Measurements from ENCODE around the gene TMEFF1.

TMEFF1 gene

DNA sequence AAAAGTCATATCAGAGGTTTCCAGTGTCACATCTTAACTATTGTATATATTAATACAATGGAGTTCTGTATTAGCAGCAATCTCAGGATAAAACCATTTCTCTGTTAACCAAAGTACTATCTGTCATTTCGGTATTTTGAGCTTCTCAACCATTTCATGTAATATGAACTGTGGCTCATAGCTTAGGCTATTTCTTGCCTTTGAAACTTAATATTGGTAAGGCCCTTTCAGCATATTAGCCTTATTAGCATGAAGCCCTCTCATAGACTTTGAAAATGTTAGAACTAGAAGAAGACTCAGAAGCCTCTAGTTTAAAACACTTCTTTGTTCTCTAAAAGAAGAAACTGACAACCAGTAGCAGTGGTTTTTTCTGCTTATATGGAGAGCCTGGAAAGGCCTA, 105.7 kb downstream of the TMEFF1 start:
- DNase-seq = no peak

DNA sequence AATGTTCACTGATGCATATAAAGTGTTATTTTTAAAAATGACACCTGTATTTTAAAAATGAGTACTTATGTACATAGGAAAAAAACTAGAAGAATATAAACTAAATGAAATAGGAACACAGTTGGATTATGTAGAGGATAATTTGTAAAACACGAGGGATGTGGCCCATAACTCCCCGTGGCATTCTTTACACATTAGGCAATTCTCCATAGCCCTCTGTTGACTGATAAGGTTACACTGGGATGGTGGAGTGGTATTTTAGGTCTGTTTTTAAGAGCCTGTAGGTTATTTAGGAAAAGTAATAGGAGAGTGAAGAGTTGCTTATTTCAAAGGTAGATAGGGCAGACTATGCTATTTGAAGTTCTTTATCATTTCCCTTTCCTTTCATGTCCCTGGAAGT, 106.7 kb downstream of the TMEFF1 start:
- no peak for DNase-seq

DNA sequence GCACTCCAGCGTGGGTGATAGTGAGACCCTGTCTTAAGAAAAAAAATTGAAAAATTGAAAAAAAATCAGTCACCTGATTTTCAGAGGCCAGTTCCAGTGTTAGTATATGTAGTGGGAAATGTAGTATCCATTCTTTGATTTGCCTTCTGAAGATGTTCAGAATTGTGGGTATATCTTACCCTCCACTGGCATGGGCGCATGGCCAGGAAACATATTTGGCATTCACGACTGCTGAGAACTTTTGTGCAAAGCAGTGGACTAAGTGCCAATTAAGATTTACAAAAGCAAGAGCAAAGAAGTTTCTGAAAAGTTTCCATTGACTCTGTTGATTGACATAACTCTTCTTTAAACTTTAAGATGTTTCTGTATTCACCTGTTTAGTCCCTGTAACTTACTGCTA, 107.3 kb downstream of the TMEFF1 start:
- no peak for DNase-seq

DNA sequence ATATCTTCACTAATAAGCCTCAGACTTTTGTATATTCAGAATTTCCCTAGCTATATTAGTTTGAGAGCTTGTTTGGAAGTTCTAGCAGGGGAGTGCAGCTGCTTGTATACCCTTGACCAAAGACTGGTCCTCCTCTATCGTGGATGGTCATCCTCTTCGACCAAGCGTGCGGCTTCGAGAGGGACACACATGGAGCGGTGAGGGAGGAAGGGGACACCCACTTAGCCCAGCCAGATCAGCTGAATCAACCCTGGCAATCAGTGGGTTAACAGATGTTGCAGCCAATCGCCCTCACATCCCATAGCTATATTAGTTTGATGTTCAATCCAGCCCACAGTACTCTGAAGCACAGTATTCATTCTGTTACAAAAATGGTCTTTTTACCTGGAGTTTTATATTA, 108.1 kb downstream of the TMEFF1 start:
- no peak for DNase-seq

DNA sequence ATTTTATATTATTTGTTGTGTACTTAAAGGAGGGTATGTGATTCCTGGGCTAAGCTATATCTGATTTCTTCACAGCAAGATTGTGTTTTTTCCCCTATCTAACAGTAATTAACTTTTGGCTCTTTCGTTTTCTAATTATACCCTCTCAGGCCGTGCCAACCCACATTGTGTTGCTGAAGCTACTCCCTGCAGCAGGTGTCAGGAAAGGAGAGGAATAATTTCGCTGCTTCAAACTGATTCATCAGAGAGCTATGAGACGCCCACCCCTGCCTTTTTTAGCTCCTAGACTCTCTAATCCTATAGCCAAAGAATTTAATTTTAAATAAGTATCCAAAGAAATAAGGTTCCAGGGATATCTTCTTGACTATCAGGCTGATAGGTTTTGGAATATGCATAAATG, 108.7 kb downstream of the TMEFF1 start:
- DNase-seq = no peak

DNA sequence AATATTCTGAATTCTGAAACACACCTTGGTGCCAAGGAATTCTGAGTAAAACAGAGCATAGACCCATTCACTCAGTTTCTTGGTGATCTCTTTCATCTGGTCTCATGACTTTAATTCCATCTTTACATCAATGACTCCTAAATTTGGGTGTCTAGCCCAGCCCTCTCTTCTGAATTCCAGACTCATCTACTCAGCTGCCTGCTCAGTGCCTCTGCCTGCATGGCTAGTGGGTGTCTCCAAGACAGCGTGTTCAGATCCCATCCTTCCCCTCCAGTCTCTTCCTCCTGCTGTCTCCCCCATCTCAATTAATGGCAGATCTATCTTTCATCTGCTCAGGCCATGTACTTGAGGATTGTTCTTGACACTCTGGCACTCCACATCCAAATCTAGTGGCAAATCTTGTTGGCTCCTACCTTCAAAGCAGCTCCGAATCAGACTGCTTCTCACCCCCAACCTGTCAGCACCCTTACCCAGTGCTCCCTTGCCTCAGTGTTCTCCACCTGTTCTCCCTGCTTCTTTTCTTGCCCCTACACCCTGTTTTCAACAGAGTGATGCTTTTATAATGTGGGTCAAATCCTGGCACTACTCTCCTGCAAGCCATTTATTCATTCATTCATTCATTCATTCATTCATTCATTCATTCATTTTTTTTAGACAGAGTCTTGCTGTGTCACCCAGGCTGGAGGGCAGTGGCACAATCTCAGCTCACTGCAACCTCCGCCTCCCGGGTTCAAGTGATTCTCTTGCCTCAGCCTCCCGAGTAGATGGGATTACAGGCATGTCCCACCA, 110.3 kb downstream of the TMEFF1 start:
- no peak for DNase-seq

DNA sequence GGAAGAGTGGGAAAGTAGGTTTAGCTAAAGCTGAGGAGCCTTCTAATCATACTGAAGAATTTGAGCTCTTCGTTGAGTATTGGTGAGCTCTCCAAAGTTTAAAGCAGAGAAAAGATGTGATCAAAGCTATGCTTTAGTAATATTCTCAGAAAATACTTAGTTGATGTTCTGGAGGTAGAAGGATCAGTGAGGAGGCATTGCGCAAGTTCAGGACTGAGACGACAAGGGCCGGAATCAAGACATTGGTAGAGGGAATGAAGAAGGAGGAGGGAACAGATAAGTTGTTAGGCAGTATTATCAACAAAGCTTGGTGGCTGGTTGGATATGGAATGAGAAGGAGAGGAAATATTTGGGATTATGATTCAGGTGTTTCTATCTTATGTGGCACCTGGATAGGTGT, 112.0 kb downstream of the TMEFF1 start:
- DNase-seq = no peak

DNA sequence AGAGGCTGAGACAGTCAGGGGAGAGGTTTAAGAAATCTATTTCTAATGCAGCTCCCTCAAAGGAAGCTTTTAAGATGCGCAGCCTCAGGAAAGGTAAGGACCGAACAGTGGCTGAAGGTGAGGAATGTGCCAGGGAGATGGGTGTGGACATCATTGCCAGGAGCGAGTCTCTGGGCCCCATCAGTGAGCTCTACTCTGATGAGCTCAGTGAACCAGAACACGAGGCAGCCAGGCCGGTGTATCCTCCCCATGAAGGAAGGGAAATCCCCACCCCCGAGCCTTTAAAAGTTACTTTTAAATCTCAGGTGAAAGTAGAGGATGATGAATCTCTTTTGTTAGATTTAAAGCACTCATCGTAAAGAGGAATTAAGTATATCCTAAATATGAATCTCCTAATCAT, 113.1 kb downstream of the TMEFF1 start:
- DNase-seq = no peak

DNA sequence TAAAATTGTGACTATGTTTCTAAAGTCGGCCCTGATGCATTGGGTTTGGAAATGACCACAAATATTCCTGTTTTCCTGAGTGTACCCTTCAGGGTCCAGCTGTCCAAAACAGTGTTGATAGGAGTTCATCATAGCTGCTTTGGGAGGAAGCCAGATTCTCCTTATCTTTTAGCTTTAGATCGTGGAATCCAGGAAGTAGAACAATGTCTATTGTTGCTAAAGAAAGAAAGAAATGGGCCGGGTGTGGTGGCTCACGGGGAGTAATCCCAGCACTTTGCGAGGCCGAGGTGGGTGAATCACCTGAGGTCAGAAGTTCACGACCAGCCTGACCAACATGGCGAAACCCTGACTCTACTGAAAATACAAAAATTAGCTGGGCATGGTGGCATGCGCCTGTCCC, 114.4 kb downstream of the TMEFF1 start:
- no peak for DNase-seq

DNA sequence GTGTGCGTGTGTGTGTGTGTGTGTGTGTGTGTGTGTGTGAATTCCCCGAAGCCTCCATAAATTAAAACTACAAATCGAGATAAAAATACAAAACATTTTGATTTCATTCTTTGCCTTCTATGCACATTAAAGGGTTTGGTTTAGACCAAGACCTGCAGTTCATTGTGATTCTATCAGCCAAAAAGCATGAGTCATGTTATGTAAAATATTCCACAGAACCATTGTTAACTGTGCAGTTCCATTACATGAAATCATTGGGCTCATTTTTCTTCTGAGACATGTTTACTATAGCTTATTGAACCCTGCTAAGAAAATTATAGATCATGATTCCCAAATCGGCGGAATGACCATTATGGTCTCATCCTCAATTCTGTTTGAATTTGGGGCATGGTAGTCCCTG, 116.6 kb downstream of the TMEFF1 start:
- no peak for DNase-seq

DNA sequence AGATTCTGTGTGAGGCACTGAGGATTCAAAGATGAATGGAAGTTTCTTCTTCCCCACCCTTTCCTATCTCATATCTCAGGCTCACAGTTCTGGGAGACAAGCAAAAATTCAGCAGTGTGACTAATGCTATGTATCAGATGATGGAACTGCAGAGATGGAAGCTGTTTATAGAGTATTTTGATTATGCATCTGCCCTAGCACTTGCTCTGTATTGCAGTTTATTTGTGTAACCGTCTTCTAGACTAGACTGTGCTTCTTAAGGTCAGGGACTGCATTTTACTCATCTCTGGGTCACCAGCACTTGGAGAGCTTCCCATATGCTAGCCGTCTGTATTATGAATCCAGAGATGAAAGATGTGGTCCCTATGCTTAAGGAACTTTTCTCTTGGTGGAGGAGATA, 117.5 kb downstream of the TMEFF1 start:
- DNase-seq = no peak

DNA sequence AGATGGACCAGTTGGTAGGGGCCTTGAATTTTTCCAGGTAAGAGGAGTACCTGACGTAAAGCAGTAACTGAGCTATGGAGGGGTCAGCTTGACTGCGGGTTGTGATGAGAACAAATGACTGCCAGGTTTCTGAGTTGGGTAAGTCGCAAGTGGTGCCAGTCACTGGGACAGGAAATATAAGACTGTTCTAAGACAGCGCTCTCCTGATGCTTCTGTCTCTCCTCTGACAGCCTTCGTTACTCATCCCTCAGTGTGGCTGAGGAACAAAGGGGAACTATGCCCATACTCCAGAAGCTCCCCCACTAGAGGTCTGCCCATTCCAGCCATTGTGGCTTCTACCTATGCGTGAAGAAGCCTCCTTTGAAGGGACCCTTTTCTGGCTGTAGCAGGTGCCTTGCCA, 118.2 kb downstream of the TMEFF1 start:
- DNase-seq = no peak

DNA sequence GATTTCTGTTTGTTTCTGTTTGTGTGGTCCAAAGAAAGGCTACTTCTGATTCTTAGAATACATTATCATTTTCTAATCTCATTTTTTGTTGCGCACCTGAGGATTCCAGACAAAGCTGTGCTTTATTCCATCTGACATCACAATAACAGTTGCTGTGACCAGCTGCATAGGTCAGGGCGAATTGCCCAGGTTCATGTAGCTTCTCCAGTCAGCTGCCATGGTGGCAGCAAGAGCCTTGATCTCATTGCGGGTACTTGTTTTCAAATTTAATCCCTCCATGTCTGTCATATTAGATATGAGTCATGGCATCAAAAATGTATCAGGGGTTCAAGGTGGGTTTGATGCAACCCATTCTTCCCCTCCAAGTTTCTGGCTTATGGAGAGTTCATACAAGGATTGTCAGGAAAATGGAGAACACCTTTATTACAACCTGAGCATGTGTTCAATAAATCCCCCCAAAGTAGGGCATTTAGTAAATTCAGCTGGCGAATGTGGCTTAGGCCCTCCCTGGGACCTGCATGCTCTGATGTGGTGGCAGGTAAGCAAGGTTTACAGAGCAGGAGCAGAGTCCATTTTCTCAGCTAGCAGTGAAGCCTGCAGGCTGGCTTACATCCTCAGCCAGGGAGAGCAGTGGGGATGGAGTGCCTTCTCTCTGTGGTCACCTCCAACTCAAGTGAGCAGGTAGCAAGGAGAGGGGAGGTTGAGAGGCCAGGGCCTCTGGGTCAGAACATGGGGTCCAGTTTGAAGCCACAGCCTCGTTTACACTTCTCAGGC, 118.9 kb downstream of the TMEFF1 start:
- DNase-seq = no peak

DNA sequence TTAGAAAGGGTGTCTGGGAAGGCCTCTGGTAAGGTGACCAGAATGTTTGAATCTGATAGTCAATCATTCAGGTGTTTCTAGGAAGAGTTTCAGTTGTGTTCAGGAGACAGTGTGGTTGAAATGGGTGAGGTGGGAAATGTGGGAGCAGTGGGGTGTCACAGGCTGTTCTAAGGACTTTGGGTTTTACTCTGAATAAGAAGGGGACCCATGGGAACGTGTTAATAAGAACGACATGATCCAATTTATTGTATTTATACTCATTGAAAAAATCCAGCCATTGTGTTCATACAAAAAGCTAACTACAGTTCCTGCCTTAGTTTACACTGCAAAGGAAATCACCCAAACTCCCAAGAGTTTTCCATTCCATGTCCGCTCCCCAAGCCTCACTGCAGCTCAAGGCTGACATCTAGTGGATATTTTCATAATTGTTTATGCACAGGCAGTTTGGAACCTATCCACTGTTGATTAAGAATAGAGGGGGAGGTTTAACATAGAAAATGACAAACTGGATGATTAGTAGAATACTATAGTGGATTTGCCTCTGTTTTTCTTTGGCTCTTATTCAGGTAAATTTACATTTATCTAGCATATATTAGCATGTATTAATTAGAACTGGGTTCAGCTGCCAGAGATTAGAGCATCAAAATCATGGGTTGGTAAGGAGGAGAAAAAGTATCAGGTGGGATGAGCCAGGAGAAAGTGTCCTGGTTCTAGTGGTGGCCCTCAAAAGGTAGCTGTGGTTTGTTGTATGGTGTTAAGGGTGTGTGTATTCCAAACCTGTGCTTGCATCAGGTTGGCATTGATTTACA, 122.6 kb downstream of the TMEFF1 start:
- DNase-seq = peak; percentile 31

DNA sequence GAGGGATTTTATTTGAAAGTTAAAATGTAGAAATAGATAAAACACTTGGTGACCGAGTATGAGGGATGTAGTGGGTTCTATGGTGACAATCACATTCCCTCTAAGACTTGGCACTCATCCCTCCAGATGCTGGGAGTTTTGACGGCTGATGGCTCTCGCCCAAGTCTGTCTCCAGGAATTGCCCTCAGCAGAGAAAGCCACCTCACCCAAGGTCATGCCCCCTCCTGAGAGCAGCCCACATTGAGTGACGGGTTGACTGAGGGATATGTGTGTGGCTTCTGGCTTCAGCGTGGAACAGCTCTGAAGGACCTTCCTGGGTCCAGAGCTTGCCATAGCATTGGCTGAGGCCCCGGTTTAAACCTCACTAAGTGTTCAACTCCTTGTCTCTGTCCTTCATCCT, 124.3 kb downstream of the TMEFF1 start:
- no peak for DNase-seq

DNA sequence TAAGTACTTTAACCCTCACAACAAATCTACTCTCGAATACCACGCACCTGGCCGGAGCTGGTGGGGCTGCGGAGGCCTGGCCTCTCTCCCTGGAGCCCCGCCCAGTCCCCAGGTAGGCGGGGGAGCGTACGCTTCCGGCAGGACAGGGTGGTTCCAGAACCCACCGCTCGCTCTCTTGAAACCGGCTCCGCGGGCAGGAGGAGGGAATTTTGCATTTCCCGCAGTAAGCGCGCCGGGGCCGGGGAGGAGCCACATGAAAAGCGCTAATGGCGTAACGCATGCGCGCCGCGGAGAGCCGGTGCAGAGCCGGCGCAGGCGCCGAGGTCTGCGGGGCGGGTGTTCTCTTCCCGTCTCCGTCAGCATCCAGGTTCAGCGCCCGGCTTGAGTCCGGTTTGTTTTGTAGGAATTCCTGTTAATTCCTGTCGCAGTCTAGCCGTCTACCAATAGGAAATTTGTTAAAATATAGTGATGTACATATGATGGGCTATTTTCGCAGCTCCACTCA, 125.7 kb downstream of the TMEFF1 start:
- peak; percentile 64 for DNase-seq

DNA sequence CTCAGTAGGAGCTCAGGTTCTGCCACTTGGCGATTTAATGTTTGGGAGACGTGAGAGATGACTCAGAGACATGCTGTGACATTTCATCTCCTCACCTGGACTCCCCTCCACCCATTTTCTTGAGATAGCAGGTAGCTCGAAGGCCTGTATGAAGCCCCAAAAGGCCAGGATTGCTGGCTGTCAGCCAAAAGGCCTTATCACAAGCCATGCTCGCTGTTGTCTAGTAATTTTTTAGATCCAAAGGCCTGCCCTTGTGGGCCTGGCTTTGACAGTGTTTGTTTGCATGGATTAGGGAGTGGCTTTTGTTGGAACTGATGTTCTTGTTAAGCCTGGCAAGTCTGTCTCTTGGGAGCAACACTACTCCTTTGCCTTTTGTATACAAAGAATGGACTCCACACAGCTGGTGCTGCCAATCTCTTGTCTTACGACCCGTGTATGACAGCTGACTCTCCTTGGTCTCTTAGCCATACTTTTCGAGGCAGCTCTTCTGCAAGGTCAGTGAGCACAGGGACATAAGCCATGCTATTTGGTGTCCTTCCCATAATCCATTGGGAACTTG, 127.7 kb downstream of the TMEFF1 start:
- DNase-seq = no peak

DNA sequence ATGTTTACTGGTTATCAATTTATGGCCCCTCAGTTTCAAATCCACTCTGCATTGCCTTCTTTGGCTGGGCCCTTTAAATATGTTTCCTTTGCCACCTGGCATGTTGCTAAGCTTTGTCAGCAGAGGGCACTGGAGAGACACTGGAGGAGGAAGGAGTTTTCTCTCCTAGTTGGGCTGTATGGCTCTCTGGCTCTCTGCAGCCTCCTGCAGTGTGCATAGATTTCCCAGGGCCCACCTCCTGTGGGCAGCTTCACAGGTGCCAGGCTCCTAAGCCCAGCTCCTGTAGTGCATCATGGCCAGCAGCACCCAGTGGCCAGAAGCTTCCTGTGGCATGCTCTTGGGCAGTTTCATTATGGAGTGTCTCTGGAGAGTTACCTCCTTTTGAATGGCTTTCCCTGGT, 128.3 kb downstream of the TMEFF1 start:
- DNase-seq = peak; percentile 70

DNA sequence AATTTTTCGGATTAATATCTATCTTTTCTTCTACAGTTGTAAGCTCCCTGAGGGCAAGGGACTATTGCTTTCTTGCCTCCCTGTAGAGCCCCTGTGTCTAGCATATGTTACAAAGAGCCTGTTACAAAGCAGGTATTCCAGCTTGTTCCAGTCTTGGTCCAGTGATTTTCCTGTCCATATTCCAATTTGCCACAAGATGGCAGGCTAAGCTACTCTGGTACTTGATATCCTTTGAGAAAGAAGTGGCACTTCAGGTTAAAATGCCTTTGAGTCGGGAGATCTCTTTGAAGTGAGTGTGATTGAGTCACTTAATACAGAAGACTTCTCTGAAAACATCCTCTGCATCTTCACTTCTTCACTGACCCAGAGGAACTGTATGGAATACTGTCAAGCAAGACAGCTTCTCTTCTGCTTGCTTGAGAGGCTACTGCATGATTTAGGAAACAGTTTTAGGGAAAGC, 129.4 kb downstream of the TMEFF1 start:
- DNase-seq = peak; percentile 17

DNA sequence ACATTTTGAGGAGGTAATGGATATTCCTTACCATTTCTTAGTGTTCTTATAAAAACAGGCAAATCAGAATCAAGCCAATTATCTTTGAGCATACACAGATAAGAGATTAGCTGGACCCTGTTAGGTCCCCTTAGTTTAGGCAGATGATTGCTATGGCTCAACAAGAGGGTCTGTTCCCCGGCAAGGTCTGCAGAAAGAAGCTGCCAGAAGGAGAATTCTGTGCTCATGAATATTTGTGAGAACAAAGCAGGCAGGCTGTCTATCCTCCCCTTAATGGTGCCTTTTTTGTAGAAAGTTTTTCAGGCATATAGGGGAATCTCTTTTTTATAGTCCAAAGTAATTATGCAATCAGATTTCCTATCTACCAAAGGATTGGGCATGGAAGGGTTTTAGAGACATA, 132.5 kb downstream of the TMEFF1 start:
- DNase-seq = no peak

DNA sequence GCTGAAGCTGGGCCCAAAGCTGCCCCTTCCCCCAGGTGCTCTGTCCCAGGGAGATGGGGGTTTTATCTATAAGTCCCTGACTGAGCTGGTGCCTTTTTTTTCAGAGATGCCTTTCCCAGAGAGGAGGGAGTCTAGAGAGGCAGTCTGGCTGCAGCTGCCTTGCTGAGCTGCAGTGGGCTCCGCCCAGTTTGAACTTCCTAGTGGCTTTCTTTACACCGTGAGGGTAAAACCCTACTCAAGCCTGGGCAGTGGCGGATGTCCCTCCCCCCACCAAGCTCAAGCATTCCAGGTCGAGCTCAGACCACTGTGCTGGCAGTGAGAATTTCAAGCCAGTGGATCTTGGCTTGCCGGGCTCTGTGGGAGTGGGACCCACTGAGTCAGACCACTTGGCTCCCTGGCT, 146.2 kb downstream of the TMEFF1 start:
- no peak for DNase-seq

DNA sequence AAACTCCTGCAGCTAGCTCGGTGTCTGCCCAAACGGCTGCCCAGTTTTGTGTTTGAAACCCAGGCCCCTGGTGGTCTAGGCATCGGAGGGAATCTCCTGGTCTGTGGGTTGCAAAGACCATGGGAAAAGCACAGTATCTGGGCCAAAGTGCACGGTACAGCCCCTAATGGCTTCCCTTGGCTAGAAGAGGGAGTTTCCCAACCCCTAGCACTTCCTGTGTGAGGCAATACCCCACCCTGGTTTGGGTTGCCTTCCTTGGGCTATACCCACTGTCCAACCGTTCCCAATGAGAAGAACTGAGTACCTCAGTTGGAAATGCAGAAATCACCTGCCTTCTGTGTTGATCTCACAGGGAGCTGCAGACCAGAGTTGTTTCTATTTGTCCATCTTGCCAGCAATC, 146.7 kb downstream of the TMEFF1 start:
- DNase-seq = no peak

DNA sequence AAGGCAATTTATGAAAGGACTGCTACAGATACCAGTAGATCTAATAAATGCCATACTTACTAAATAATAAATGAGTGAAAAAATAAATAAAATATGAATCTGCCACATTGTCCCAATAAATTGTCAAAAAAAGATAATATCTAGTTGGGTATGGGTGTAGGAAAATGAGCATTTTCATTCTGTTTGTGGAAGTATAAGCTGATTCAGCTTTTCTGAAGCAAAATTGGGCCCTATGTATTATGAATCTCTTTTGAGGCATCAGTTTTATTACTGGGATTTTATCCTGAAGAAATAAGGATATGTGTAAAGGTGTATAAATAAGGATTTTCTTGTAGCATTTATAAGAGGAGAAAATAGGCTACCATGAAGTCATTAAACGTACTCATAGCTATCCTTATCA, 151.0 kb downstream of the TMEFF1 start:
- no peak for DNase-seq

Measured in kidney glomerular epithelial cell (primary cell).